H1 (cell line): ENCODE measurements around the gene FLT1.

ENCODE experiments used
- EP300 ChIP-seq, 2 experiments: IDR thresholded peaks; 1 replicate in 1 of 2; 2 replicates in 1 of 2; pipeline ENCODE4 v1.6.1; 2011 to 2012; ENCODE audit warnings: low read depth in 2 of 2, low read length in 2 of 2, mild to moderate bottlenecking in 2 of 2, borderline replicate concordance in 1 of 2, inconsistent platforms in 1 of 2, moderate library complexity in 1 of 2
- GTF2F1 ChIP-seq: IDR thresholded peaks from 2 replicates; pipeline ENCODE4 v1.6.1; 2012; ENCODE audit warnings: low read depth, low read length, improper control_type of control experiment, borderline replicate concordance
- POLR2A ChIP-seq, 2 experiments: IDR thresholded peaks; 1 replicate in 1 of 2; 2 replicates in 1 of 2; pipeline ENCODE4 v1.6.1; 2011; ENCODE audit warnings: low read depth in 2 of 2, low read length in 2 of 2, mild to moderate bottlenecking in 2 of 2; ENCODE audit errors: control extremely low read depth in 1 of 2
- RAD21 ChIP-seq, 2 experiments: IDR thresholded peaks in 1 of 2; conservative IDR thresholded peaks in 1 of 2; 2 replicates each; pipeline ENCODE4 v1.6.1; 2011; ENCODE audit warnings: low read depth in 2 of 2, low read length in 2 of 2, improper control_type of control experiment in 1 of 2, inconsistent platforms in 1 of 2, mild to moderate bottlenecking in 1 of 2, moderate library complexity in 1 of 2
- TAF1 ChIP-seq: IDR thresholded peaks from 2 replicates; pipeline ENCODE4 v1.6.1; 2011; ENCODE audit warnings: mild to moderate bottlenecking, low read depth, low read length
- YY1 ChIP-seq: IDR thresholded peaks from 2 replicates; pipeline ENCODE4 v1.6.1; 2011; ENCODE audit warnings: low read depth, mild to moderate bottlenecking, low read length
- TF ChIP-seq, protein P1 (sequence below), 3 experiments: IDR thresholded peaks; 1 replicate in 2 of 3; 2 replicates in 1 of 3; pipeline versions ENCODE4 v1.5.1 to v1.6.1; 2011; ENCODE audit warnings: low read length in 3 of 3, mild to moderate bottlenecking in 3 of 3, inconsistent platforms in 2 of 3, low read depth in 1 of 3, moderate library complexity in 1 of 3; ENCODE audit not compliant: insufficient read depth in 1 of 3; ENCODE audit errors: control extremely low read depth in 1 of 3

DNA sequence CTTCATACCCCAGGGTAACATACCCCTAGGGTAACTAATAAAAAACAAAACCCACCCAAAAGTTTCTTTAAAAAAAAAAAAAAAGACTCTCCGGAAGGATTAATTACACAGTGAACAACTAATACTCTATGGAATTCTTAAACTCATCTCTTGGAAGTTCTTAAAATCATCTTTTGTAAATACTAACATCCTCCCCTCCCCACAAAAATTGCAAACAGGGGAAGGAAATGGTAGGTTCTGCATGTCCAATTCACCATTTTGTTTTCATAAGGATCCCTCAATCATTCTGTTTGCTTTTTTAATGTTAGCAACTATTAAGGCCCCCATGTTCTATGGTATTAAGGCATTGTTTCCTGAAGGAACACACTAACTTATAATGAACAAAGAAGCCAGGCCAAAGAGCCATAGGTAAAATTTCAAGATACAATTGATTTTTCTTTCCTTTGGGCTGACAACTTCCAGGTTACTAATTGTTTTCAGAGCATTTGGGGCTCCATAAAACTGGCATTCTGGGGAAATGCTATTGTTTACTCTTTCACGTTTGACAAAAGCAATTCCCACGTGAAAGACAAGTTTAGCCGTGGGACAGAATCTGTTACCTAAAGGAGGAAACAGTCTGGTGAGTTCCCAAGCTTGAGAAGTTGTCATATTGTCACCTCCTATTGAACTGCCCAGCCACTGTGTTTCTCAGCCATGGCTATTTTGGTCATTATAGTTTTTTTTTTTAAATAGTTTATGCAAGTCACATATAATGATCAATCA is 107.0 kb downstream of the FLT1 start:
- no peak for TF ChIP-seq RAD21 (IDR thresholded peaks at IDR 0.05 in 1 of 2, conservative IDR thresholded peaks at IDR 0.05 in 1 of 2; ENCODE audit: low read depth in 2 of 2, low read length in 2 of 2)
- no peak for TF ChIP-seq YY1
- TF ChIP-seq, protein P1, sequence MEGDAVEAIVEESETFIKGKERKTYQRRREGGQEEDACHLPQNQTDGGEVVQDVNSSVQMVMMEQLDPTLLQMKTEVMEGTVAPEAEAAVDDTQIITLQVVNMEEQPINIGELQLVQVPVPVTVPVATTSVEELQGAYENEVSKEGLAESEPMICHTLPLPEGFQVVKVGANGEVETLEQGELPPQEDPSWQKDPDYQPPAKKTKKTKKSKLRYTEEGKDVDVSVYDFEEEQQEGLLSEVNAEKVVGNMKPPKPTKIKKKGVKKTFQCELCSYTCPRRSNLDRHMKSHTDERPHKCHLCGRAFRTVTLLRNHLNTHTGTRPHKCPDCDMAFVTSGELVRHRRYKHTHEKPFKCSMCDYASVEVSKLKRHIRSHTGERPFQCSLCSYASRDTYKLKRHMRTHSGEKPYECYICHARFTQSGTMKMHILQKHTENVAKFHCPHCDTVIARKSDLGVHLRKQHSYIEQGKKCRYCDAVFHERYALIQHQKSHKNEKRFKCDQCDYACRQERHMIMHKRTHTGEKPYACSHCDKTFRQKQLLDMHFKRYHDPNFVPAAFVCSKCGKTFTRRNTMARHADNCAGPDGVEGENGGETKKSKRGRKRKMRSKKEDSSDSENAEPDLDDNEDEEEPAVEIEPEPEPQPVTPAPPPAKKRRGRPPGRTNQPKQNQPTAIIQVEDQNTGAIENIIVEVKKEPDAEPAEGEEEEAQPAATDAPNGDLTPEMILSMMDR (IDR thresholded peaks at IDR 0.05; ENCODE audit: control extremely low read depth in 1 of 3, insufficient read depth in 1 of 3, low read depth in 1 of 3, low read length in 3 of 3), result no peak
- no peak for TF ChIP-seq GTF2F1
- no peak for TF ChIP-seq EP300 (IDR thresholded peaks at IDR 0.05; ENCODE audit: borderline replicate concordance in 1 of 2, low read depth in 2 of 2, low read length in 2 of 2)
- TF ChIP-seq TAF1, result no peak
- TF ChIP-seq POLR2A (IDR thresholded peaks at IDR 0.05; ENCODE audit: control extremely low read depth in 1 of 2, low read depth in 2 of 2, low read length in 2 of 2), result no peak
